K562 (cell line): ENCODE results near the gene NECAB2. TPM values are rescaled to one million over a fixed set of nuclear protein-coding genes. Genes with fewer than 3 reads are reported as not detected.

Experiments used
- CEBPB ChIP-seq: fragments of 450-650 bp; IDR thresholded peaks from 2 replicates; pipeline ENCODE4 v1.6.1; 2016; ENCODE audit warnings: missing genetic modification characterization, missing compliant biosample characterization
- E2F3 ChIP-seq: fragments of 250-450 bp; sonication (Bioruptor Pico); IDR thresholded peaks from 2 replicates; pipeline ENCODE4 v1.4.0; 2020; ENCODE audit warnings: mild to moderate bottlenecking
- FOS ChIP-seq: IDR thresholded peaks from 3 replicates; pipeline ENCODE4 v1.6.1; 2011; ENCODE audit not compliant: insufficient read length; ENCODE audit errors: extremely low read depth
- HNRNPUL1 ChIP-seq: fragments of 200-400 bp; formaldehyde crosslinking; IDR thresholded peaks from 2 replicates; pipeline ENCODE4 v1.6.1; 2017; ENCODE audit warnings: low read length
- MCM2 ChIP-seq: fragments of 450-650 bp; IDR thresholded peaks from 2 replicates; pipeline ENCODE4 v1.6.1; 2017; ENCODE audit warnings: low read depth, mild to moderate bottlenecking
- RUNX1 ChIP-seq: sonication (generic); IDR thresholded peaks from 2 replicates; pipeline ENCODE4 v1.6.1; 2016; ENCODE audit warnings: antibody characterized with exemption, low read depth
- polyA plus RNA-seq, 8 experiments: library from polyadenylated mRNA; depleted of rRNA in 4 of 8; stranded (reverse) in 5 of 8; unstranded in 3 of 8; fragments of >200 nt; fragmentation: Nextera tagmentation in 2 of 8; fragmentation: Illumina TruSeq in 1 of 8; extraction: Ambion mirVana in 2 of 8; extraction: Trizol in 1 of 8; gene quantifications; 2 replicates each; pipeline versions ENCODE4 v1.2.1 to v1.2.3, GENCODE V29; 2011 to 2014; ENCODE audit warnings: inconsistent platforms in 1 of 8, missing spikeins in 1 of 8
- total RNA-seq, 7 experiments: library from RNA; depleted of rRNA in 6 of 7; stranded (reverse); fragments of >200 nt in 6 of 7; fragmentation: Illumina TruSeq in 2 of 7; extraction: Trizol in 2 of 7; gene quantifications; 2 replicates each; pipeline versions ENCODE4 v1.2.1 to v1.2.3, GENCODE V29; 2011 to 2021; ENCODE audit warnings: low replicate concordance in 1 of 7
- TF ChIP-seq, protein P1 (sequence below): sonication (generic); formaldehyde crosslinking; IDR thresholded peaks from 2 replicates; pipeline ENCODE4 v1.8.1; 2023; ENCODE audit warnings: mild to moderate bottlenecking, missing genetic modification reagents
- TF ChIP-seq, protein P2 (sequence below), 2 experiments: fragments of 450-650 bp; IDR thresholded peaks; 2 replicates each; pipeline ENCODE4 v1.6.1; 2018; ENCODE audit warnings: mild to moderate bottlenecking in 2 of 2, low read depth in 1 of 2; ENCODE audit not compliant: partially characterized antibody in 2 of 2
- TF ChIP-seq, protein P3 (sequence below): fragments of 450-650 bp; formaldehyde crosslinking; IDR thresholded peaks from 2 replicates; pipeline ENCODE4 v1.4.0; 2020; ENCODE audit warnings: mild to moderate bottlenecking, mixed read lengths
- TF ChIP-seq, protein P4 (sequence below), 2 experiments: fragments of 450-650 bp in 1 of 2; sonication (generic) in 1 of 2; formaldehyde crosslinking in 1 of 2; IDR thresholded peaks in 1 of 2; conservative IDR thresholded peaks in 1 of 2; 2 replicates each; pipeline versions ENCODE4 v1.6.1 to v1.8.1; 2016 to 2023; ENCODE audit warnings: mild to moderate bottlenecking in 2 of 2, moderate library complexity in 2 of 2, inconsistent platforms in 1 of 2, missing genetic modification reagents in 1 of 2

The NECAB2 gene
- total and polyA plus RNA-seq, 9 of the 15 experiments (the other 6 are each of a cell fraction or from before 2014, with no cell fraction given) = 0.03 to 0.28 TPM; not detected in 7

DNA sequence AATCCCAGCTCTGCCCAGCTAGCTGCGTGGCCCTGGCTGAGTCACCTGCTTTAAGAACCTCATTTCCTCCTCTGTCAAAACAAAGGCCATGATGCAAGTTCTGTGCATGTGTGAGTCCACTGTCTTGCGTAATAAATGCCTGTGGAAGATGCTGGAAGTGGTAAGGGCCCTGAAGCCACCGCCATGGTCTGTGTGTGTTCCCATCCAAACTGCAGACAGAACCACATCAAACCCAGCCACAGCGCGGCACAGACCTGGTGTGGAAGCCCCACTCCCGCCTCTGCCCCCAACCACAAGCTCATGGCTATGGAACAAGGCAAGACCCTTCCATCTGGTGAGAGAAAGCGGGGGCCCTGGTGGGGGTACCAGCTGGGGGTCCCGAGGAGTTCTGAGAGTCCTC lies 26.0 kb downstream of the NECAB2 start (continued):
- TF ChIP-seq MCM2 (no peak), E2F3 (no peak), FOS (no peak), HNRNPUL1 (no peak), RUNX1 (no peak), CEBPB (peak; percentile 98)
- TF ChIP-seq, protein P1, sequence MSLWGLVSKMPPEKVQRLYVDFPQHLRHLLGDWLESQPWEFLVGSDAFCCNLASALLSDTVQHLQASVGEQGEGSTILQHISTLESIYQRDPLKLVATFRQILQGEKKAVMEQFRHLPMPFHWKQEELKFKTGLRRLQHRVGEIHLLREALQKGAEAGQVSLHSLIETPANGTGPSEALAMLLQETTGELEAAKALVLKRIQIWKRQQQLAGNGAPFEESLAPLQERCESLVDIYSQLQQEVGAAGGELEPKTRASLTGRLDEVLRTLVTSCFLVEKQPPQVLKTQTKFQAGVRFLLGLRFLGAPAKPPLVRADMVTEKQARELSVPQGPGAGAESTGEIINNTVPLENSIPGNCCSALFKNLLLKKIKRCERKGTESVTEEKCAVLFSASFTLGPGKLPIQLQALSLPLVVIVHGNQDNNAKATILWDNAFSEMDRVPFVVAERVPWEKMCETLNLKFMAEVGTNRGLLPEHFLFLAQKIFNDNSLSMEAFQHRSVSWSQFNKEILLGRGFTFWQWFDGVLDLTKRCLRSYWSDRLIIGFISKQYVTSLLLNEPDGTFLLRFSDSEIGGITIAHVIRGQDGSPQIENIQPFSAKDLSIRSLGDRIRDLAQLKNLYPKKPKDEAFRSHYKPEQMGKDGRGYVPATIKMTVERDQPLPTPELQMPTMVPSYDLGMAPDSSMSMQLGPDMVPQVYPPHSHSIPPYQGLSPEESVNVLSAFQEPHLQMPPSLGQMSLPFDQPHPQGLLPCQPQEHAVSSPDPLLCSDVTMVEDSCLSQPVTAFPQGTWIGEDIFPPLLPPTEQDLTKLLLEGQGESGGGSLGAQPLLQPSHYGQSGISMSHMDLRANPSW (CRISPR knock-in tag) = no peak
- TF ChIP-seq, protein P2, sequence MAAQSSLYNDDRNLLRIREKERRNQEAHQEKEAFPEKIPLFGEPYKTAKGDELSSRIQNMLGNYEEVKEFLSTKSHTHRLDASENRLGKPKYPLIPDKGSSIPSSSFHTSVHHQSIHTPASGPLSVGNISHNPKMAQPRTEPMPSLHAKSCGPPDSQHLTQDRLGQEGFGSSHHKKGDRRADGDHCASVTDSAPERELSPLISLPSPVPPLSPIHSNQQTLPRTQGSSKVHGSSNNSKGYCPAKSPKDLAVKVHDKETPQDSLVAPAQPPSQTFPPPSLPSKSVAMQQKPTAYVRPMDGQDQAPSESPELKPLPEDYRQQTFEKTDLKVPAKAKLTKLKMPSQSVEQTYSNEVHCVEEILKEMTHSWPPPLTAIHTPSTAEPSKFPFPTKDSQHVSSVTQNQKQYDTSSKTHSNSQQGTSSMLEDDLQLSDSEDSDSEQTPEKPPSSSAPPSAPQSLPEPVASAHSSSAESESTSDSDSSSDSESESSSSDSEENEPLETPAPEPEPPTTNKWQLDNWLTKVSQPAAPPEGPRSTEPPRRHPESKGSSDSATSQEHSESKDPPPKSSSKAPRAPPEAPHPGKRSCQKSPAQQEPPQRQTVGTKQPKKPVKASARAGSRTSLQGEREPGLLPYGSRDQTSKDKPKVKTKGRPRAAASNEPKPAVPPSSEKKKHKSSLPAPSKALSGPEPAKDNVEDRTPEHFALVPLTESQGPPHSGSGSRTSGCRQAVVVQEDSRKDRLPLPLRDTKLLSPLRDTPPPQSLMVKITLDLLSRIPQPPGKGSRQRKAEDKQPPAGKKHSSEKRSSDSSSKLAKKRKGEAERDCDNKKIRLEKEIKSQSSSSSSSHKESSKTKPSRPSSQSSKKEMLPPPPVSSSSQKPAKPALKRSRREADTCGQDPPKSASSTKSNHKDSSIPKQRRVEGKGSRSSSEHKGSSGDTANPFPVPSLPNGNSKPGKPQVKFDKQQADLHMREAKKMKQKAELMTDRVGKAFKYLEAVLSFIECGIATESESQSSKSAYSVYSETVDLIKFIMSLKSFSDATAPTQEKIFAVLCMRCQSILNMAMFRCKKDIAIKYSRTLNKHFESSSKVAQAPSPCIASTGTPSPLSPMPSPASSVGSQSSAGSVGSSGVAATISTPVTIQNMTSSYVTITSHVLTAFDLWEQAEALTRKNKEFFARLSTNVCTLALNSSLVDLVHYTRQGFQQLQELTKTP (IDR thresholded peaks at IDR 0.05; ENCODE audit: low read depth in 1 of 2, partially characterized antibody in 2 of 2) = no peak
- TF ChIP-seq, protein P3, sequence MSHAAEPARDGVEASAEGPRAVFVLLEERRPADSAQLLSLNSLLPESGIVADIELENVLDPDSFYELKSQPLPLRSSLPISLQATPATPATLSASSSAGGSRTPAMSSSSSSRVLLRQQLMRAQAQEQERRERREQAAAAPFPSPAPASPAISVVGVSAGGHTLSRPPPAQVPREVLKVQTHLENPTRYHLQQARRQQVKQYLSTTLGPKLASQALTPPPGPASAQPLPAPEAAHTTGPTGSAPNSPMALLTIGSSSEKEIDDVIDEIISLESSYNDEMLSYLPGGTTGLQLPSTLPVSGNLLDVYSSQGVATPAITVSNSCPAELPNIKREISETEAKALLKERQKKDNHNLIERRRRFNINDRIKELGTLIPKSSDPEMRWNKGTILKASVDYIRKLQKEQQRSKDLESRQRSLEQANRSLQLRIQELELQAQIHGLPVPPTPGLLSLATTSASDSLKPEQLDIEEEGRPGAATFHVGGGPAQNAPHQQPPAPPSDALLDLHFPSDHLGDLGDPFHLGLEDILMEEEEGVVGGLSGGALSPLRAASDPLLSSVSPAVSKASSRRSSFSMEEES = no peak
- TF ChIP-seq, protein P4, sequence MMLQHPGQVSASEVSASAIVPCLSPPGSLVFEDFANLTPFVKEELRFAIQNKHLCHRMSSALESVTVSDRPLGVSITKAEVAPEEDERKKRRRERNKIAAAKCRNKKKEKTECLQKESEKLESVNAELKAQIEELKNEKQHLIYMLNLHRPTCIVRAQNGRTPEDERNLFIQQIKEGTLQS (IDR thresholded peaks at IDR 0.05) = peak; percentile 88
- TF ChIP-seq, protein P4 (CRISPR knock-in tag; conservative IDR thresholded peaks at IDR 0.05) = no peak
